Vagina (tissue), 2 donors: ENCODE results near the gene CEP152.

Source experiments
- POLR2AphosphoS5 ChIP-seq, 2 donors: sonication (generic); formaldehyde crosslinking; IDR thresholded peaks; one replicate each; pipeline ENCODE4 v1.9.0; 2017; ENCODE audit warnings: antibody characterized with exemption in 2 of 2, mild to moderate bottlenecking in 2 of 2, low read depth in 1 of 2; ENCODE audit not compliant: insufficient read depth in 1 of 2
- TF ChIP-seq, protein P1 (sequence below), 3 experiments: fragments of 450-650 bp in 2 of 3; fragments of 200-600 bp in 1 of 3; sonication (generic) in 1 of 3; IDR thresholded peaks; one replicate each; pipeline ENCODE4 v1.5.1; 2017 to 2019; ENCODE audit warnings: antibody characterized with exemption in 3 of 3, mild to moderate bottlenecking in 2 of 3, moderate library complexity in 2 of 3

DNA sequence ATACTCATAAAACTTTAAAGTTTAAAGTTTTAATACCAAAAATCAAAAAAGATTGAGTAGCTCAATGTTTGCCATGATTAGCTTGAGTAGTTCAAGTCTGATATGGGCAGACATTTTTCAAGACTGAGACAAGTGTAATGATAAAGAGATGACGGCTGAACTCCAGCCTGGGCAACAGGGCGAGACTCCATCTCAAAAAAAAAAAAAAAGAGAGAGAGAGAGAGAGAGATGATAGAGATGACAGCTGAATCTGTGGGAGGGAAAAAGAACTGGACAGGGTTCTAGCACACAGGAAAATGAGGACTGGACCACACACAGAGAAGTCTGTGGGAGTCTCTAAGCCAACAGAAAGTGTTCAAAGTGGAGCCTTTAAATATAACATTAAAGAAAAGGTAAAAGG, 25.2 kb downstream of the CEP152 start:
- TF ChIP-seq, protein P1, sequence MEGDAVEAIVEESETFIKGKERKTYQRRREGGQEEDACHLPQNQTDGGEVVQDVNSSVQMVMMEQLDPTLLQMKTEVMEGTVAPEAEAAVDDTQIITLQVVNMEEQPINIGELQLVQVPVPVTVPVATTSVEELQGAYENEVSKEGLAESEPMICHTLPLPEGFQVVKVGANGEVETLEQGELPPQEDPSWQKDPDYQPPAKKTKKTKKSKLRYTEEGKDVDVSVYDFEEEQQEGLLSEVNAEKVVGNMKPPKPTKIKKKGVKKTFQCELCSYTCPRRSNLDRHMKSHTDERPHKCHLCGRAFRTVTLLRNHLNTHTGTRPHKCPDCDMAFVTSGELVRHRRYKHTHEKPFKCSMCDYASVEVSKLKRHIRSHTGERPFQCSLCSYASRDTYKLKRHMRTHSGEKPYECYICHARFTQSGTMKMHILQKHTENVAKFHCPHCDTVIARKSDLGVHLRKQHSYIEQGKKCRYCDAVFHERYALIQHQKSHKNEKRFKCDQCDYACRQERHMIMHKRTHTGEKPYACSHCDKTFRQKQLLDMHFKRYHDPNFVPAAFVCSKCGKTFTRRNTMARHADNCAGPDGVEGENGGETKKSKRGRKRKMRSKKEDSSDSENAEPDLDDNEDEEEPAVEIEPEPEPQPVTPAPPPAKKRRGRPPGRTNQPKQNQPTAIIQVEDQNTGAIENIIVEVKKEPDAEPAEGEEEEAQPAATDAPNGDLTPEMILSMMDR (IDR thresholded peaks at IDR 0.05), result no peak
- TF ChIP-seq POLR2AphosphoS5 (IDR thresholded peaks at IDR 0.05; ENCODE audit: insufficient read depth in 1 of 2, low read depth in 1 of 2), result no peak
